GM20000 (cell line): ENCODE measurements around the gene LAGE3.

Experiments used
- DNase-seq: peaks from one replicate; pipeline ENCODE4 v3.0.0; 2012; ENCODE audit warnings: low spot score
- TF ChIP-seq, protein P1 (sequence below): IDR thresholded peaks from 2 replicates; pipeline ENCODE4 v1.5.1; 2012; ENCODE audit warnings: mild to moderate bottlenecking, control low read depth; ENCODE audit errors: extremely low read depth, missing control alignments

Gene LAGE3

DNA sequence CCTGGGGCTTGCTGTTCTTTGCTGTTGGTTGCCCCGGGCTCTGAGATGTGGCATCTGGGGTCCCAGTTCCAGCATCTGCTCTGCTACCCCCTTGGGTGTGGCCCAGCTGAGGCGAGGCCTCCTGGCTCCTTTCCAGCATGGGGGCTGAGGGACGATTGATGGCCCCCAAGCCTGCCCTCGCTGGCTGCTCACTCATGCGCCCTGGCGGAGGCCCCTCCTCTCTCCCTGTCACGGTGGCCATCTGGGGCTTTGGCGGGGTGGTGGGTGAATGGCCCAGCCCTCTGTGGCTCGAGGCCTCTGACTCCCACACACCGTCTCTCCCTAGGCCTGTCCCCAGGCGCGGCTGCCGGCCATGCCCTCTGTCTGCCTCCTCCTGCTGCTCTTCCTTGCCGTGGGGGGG lies 19.2 kb downstream of the LAGE3 start:
- DNase-seq: no peak

DNA sequence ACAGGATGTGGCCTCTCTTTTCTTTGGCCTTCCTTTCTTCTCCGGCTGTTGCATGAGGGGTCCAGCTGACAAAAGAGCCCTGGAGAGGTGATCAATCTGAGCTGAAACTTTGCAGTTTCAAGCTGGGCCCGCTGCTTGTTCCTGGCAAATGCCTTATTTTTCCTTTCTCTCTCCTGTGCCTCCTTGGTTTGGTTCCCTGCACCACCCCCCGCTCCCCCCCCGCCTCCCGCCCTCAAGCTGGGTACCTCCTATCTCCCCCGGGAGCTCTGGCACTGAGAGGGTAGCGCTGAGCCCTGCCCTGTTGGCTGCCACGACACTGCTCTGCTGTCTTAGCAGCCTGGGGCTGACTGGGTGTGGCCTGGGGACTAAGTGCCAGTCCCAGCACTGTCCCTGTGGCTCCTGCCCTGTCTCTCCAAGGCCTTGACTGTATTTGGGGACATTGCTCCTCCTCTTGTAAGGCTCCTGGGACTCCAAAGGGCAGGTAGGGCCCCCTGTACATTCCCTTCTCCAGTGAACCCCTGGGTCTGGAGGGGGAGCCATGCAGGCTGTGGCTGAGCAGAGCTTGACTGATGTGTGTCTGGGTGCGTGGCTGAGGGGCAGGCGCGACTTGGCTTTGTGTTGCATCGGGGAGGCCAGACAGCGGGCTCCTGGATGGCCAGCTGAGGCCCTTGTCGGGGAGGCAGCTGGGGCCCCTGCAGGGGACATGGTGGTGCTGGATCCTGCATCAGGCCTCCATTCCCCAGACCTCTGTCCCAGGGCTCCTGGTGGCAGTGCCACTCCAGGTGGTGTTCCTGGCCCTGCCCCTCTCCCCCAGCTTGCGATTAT lies 19.9 kb downstream of the LAGE3 start:
- TF ChIP-seq, protein P1, sequence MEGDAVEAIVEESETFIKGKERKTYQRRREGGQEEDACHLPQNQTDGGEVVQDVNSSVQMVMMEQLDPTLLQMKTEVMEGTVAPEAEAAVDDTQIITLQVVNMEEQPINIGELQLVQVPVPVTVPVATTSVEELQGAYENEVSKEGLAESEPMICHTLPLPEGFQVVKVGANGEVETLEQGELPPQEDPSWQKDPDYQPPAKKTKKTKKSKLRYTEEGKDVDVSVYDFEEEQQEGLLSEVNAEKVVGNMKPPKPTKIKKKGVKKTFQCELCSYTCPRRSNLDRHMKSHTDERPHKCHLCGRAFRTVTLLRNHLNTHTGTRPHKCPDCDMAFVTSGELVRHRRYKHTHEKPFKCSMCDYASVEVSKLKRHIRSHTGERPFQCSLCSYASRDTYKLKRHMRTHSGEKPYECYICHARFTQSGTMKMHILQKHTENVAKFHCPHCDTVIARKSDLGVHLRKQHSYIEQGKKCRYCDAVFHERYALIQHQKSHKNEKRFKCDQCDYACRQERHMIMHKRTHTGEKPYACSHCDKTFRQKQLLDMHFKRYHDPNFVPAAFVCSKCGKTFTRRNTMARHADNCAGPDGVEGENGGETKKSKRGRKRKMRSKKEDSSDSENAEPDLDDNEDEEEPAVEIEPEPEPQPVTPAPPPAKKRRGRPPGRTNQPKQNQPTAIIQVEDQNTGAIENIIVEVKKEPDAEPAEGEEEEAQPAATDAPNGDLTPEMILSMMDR: no peak

More for the DNA sequence above, 19.2 kb downstream of the LAGE3 start:
- TF ChIP-seq, protein P1: no peak

DNA sequence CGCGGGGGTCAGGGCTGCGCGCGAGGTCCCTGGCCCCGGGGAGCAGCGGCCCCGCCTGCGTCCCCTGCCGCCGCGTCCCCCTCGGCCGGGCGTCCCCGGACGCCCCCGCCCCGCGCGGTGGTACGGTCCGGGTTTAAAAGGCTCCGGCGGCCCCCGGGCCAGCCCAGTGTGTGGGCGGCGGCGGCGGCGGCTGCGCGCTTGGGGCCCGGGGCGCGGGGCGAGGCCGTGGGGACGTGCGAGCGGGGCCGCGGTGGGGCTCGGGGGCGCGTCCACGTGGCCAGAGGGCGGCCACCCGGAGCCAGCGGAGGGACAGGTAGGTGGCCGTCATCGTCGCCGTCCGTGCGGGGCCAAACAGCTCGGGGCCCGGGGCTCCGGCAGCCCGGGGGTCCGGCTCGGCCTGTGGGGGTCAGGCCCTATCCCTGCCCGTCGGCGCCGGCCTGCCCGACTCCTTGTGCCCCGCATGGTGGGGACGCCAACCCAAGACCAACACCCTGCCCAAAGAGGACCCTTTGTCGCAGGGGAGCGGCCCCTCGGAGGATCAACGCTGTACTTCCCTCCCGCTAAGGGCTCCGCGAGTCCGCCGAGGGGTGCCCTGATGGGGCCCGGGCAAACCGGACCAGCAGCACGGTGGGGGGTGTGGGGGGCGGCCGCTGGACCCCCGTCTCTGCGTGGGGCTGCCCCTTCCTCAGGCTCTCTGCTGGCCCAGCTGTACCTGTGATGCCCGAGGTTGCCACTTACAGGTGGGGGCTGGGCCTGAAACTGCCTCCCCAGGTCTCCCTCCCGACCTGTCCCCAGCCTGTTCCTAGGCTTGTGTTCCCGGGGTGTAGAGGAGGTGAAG lies 20.7 kb downstream of the LAGE3 start, which contains the start of gene PLXNA3:
Gene PLXNA3, plus strand, starts transcription at position 166 of the 838 bp plus-strand sequence. CDS start 1,903 bp downstream, outside the sequence.
- TF ChIP-seq, protein P1: no peak
- peak; percentile 91 for DNase-seq

More for the DNA sequence above, 19.9 kb downstream of the LAGE3 start:
- no peak for DNase-seq

DNA sequence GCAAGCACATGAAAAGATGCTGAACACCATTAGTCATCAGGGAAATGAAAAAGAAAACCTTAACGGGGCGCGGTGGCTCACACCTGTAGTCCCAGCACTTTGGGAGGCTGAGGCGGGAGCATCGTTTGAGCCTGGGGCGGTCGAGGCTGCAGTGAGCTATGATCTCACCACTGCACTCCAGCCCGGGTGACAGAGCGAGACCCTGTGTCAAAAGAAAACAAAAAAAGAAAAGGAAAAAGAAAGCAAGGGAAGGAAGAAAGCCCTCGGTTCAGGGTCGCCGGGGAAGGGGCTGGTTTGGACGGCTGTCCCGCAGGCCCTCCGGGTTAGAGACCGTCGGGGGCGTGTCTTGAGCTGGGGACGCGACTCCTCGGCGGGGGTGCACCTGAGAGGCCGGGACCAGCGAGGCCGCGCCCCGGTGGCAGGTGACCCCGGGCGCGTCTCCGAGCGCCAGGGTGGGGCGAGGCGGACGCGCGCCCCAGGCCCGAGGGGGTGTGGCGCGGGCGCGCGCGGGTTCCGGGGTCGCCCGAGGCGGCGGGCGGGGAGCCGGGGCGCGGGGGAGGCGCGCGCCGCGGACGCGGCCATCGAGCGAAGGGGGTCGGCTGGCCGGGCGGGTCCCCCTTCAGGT lies 21.5 kb downstream of the LAGE3 start:
- TF ChIP-seq, protein P1: no peak
- DNase-seq: peak; percentile 91

DNA sequence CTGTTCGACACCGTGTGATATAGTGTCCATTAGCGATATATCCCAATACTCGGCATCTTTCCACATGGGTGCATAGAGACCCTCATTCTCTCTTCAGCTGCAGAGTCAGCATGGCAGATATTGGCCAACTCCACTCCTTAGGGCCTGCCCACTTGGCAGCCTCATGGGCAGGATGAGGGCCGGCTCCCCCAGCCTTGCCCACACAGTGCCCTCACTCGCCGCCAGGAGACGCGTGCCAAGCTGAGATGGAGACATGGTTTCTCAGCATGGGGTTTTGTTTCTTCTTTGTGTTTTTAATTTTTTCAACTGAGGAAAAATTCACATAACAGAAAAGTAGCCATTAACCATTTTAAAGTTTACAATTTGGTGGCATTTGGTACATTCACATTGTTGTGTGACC lies 26.3 kb downstream of the LAGE3 start:
- TF ChIP-seq, protein P1: no peak
- DNase-seq: no peak

DNA sequence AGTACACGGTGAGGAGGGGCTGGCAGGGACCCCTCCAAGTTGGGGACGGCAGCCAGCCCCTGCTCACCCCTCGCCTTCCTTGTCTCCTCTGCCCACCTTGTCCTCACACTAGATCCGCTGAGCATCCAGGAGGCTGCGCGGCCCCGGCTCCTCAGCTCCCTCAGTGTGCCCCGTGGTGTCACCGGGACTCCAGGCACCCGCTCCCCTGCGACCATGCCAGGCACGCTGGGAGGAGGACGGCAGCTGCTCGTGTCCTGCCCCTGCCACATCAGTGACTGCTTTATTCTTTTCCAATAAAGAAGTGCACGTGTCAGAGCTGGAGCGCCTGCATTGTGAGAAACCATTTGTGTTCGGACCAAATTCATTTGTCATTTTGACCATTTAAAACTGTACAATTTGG lies 28.8 kb downstream of the LAGE3 start:
- TF ChIP-seq, protein P1: no peak
- no peak for DNase-seq

DNA sequence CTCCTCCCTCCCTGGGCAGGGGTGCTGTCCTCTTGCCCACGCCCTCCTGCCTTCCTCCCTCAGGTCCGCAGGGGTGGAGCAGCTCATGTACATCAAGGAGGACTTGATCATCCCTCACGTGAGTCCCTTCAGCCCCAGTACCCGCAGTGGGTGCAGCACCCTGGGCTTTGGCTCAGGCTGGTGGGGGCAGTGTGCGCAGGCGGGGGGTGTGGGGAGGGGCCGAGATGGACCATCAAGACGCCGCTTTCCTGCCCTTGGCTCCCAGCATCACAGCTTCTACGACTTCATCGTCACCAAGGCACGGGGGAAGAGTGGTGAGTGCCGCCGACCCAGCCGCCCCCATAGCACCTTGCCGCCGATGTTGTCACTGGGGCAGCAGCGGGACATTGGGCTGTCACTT lies 29.5 kb downstream of the LAGE3 start:
- TF ChIP-seq, protein P1: no peak
- DNase-seq: no peak
